Activated CD8-positive, alpha-beta memory T cell treated with anti-CD3 and anti-CD28 coated beads, Interleukin-2, amount 50 U/mL, for 48 hours (primary cell): ENCODE results near the gene GRAP2.

Source experiments
- DNase-seq: peaks from one replicate; pipeline ENCODE4 v3.0.0-alpha.2; 2020

The GRAP2 gene

DNA sequence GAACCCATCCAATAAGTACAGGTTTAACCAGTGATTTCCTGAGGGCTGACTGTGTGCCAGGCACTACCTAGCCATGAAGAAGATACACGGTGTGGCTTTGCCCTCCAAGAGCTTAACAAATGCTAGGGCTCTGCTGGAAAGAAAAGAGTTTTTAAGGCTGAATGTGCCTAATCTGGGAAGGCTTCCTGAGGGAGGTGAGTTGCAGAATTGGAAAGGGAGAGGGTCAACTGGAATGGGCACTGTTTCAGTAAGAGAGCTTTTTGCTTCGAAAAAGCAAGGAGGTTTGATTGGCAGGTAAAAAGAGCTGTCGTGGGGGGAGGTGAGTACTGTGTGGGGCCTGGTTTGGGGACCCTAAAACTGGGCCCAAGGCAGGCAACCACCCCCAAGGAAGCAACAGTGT, 96.5 kb downstream of the GRAP2 start:
- no peak for DNase-seq

DNA sequence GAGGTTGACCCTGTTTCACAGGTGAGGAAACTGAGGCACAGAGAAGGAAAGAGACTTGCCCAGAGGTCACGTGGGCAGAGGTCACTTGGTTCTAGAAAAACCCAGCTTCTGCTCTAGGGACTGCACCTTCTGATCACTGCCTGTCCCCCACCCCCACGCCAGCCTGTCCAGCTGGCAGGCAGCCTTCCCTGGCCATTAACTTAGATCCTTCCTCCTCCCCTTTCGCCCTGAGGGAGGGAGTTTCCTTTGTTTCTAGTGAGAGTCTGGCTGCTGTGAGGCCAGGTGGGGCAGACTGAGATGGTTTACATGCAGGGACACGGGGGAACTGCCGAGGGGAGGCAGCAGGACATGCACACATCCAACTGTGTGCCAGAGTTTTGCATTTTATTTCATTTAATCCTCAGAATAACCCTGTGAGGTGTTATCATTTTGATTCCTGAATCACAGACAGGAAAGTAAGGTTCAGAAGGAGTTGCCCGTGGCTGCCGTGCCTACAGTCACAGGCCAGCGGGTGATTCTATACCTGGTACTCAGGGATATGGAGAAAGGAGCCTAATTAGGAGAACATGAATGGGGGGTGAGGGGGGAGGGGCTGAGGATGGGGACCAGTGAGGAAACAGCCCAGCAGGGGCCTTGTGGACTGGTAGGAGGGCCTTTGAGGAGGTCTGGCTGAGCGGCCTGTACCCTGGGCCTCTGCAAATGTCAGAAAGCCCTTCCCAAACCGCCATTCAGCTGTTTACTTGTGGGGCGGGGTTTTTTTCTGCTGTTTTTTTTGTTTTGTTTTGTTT, 97.2 kb downstream of the GRAP2 start:
- no peak for DNase-seq

DNA sequence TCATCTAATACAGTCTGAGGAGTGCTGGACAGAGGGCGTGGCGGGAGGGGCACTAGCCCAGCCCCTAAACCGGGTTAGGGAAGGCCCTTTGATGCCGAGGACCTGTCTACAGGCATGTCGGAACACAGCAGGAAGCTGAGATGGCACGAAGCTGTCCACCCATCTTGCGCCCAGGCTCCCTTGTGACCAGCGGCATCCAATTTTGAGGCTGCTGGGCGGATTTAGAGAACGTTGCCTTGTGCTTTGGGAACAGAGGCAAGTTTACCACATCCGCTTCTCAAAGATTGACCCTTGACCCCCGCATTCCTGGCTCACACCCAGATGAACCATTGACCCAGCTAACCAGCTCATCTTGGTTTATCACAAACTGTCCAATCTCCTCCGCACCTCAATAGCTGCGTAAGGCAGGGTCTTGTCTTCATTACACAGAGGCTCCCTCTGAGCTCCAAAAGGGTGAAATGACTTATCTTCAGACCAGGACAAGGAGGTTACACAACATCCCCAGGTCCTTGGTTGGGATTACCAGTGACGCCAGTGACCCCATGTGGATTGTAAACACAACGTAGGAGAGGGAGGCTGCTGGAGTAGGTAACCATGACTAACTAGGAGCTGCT, 98.4 kb downstream of the GRAP2 start:
- no peak for DNase-seq

DNA sequence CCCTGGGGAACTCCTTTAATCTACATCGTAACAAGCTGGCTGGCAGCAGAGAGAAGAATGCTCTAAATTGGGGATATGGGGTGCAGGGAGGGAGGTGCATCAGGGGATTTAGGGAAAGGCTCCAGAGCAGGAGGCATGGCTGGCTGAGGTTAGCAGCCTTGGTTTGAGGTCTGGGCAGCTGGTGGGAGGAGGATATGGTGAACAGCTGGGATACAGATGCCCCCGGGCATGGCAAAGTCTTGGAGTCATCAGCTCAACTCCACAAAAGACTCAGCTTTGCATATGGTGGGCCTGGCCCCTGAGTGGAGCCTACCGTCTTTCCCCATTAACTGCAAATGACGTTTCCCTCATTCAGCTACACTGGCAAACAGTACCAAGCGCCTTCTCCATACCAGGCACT, 99.3 kb downstream of the GRAP2 start:
- no peak for DNase-seq

DNA sequence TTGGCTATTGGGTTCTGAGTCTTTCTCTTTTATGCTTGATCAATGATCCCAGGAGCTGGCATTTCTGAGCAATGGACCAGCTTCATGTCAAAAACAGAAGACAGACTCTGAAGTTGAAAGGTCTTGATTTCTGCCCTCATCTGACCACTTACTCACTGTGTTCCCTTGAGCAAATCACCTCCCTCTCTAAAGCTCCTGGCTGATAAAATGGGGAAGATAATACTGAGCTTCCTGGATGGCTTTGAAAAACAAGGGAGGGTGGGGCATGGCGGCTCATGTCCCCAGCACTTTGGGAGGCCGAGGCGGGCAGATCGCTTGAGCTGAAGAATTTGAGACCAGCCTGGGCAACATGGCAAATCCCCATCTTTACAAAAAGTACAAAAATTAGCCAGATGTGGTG, 100.2 kb downstream of the GRAP2 start:
- no peak for DNase-seq

DNA sequence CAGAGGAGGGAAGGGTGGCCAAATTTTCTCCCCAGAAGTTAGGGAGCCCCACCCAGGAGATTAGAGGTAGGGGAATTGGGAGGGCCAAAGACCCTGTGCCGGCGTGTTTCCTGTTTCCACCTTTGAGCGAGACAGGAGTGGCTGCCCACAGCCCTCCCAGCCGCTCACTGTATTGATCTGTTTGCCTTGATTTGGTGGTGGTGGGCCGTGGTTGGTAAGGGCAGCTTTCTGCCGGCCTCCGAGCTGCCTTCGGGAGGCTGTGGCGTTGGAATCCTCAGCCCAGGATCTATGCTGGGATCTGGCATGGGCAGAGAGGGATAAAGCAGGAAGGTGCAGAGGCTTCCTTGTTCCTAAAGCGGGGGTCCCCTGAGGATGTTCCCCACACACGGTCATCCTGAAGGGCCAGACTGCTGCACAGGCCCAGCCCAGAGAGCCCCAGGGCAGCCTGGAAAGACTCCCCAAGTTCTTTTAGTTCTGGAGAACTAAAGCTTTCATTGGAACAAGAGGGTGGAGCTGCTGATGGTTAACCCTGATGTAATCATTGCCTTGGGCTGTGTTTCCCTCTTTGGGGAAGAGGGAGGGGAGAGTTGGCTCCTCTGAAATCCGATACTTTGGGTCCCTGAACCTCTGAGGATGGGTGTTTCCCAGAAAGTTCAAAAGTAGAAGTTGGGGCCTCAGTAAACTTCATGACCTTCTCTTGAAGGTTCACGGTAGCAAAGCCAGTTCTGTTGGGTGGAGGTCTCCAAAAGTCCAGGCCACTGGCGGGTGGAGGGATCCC, 101.1 kb downstream of the GRAP2 start:
- no peak for DNase-seq

DNA sequence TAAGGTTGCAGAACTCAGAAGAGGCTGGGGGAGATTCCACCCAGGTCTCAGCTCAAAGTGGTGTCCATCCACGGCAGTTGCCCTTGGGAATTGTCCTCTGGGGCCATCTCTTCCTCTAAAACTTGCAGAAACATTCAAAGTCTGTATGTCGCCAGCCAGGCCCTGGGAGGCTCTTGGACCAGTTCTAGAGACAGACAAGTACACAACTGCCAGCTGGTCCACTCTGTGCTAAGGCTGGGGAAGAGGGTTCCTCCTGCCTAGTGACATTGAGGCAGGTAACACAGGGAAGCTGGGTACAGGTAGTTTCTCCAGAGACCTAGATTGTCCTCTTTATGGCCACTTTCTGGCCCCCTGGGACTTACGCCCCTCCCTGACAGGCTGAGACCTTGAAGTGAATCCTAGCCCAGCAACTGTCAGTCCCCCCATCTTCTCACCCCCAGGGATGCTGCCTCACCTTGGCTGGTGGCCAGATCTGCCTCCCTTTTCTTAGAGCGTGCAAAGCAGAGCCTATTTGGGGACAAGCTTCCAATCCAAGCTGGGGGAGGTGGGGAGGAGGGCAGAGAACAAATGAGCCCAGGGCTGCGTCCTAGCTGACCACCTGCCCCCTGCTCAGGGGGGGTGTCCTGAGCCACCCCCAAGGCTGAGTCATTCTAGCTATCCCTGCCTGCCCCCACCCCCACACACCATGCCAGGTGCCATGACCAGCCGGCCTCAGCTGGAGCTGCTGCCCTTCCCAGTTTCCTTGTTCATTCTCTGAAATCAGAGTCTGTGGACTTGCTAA, 102.2 kb downstream of the GRAP2 start:
- DNase-seq = no peak

DNA sequence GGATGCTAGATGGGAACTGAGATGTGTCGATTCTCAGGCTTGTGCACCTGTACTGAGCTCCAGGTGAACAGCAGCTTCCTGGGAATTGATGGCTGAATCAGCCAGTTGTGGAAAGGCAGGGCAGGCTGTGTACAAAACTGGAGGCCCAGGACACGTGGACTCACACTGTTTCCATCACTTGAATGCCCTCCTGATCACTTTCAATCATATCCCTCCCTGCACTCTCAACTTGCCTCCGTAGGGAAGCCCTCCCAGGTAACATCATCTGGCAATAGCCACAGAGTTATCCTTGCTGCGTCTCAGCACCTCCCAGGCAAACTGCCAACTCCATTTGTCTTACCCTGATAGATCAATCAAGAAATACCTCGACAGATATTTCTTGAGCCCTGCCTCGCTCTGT, 104.0 kb downstream of the GRAP2 start:
- no peak for DNase-seq

DNA sequence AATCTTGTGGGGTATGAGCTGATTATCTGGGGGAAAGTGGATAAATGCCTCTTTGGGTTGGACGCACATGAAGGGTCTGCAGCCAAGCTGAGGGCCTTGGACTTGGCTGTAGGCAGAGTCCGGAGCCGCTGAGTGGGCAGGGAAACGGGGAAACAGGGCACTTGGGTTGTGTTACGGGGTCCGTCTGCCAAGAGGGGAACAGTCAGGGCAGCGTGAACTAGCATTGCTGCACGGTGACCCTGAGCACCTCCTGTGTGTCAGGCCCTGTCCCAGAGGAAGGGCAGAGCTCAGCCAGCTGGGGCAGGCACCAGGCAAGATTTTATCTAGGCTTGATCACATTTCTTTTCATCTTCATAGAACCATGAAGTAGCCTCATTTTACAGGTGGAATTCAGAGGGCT, 105.8 kb downstream of the GRAP2 start:
- no peak for DNase-seq

DNA sequence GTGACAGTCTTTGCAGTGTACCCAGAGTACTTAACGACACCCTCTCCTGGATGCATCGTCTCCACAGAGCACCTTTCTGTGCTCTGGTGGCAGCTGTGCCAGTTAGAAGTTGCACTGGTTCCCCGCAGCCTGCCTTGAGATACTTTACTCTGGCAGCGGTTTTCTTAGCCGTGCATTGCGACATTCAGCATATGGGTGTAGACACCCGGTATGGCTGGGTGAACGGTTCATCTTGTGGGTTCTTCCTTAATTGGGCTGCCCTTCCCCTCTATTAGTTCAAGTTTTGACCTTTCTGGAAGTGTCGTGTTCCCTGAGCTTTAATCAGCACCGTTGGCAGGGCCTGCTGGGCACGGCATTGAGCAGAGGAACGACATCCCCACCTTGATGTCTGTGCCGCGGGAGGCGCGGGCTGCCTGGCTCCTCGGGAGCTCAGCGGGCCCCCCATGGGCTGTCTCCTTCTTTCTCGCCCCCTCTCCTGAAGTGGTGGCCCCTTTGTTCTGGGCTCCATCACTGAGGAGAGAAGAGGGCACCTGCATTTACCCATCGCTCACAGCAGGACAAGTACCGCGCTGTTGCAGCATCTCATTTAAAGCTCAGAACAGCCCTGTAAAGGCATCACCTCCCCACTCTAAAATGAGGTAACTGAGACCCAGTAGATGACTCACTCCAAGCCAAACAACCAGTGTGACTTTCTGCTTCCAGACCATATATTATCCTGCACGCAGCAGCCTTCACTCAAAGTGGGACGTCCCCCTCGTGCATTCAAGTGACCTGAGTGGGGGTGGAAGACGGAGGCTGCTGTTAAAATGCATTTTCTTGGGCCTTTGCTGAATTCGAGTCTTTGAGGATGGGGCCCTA, 107.2 kb downstream of the GRAP2 start:
- DNase-seq = no peak

DNA sequence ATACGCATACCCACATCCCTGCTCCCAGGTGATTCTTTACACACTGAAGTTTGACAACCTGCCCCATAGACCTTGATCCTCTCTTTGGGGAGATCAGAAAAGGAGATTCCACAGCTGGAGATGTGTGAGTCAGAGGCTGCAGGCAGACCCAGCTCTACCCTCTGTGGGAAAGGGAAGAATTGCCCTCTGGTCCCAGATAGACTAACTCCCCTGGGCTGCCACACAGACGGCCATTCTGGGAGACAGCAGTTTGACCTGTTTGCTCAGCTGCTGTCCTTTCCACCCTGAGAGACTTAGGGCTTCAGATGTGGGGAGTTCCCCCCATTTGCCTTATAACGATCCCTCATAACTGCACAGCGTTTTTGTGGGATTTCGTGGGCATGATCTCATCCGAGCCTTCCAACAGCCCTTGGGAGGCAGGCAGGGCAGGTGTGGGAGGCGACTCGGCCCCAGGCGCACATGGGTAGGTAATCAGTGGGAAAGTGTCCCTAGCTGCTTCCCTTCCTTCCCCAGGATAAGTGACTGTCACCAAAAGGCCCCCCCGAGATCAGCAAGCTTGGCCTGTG, 107.9 kb downstream of the GRAP2 start:
- no peak for DNase-seq

DNA sequence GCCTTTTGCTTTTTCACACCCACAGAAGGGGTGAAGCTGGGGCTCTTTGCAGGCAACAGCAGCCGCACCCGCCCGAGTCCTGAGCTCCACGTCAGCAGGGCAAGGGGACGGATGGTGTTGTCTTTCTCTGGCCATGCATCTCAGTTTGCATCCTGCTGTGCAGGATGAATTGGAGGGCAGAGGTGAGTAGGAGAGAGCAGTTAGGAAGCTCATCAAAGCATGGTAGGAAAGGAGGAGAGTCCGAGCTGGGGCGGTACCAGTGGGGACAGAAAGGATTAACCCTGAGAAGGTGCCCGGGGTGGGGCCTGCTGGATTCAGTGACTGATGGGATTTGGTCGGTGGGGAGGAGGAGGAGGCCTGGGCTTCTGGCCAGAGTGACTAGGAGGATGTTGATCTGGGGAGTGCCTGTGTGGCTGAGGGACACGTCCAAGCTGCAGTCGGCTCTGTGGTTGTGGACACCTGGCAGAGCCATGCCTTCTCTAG, 108.4 kb downstream of the GRAP2 start:
- no peak for DNase-seq

DNA sequence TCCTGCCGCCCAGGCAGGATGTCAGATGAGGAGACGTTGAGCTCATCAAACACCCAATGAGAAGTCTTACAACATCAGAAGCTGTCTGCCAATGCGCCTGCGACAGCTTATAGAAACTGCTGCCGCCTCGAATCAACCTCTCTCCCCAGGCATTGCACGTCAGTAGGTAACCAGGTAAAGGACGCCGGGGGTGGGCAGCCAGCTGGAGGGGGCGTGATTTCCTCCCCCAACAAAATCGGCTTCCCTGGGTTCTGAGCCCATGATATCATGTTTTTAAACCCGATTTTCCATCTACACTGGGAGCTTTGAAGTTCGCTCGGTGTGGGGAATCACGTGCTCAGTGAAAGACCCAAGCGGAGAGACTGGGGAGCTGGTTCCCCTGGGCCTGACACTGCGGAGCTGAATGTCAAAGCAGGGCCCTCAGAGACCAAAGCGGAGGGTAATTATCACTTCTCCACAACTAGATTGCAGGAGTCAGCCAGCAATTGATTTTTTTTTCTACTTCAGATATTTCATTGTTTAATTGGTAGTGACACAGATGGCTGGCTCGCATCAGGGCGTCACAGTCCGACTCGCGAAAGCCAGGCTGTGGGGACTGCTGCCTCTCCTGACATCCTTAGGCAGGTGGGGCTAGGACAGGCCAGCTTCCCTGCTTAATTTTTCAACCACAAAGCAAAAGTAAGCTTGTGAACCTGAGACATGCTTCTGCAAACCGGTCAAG, 109.2 kb downstream of the GRAP2 start:
- no peak for DNase-seq

DNA sequence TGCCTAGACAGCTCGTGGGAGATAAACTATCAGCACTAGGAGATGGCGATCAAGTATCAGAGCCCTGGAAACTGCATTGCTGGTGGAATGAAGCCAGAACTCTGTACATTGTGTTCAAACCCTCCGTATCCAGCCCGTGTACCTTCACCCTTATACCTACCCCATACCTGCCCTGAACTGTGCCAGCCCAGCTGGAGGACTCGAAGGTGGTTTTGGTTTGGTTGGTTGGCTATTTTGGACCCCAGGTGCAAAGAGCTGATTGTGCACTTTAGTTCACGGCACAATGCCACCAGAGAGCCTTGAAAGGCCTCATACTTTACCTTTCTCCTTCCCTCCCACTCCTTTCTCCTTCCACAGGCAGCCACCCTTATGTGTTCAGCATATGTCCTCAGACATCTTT, 109.9 kb downstream of the GRAP2 start:
- DNase-seq = no peak

DNA sequence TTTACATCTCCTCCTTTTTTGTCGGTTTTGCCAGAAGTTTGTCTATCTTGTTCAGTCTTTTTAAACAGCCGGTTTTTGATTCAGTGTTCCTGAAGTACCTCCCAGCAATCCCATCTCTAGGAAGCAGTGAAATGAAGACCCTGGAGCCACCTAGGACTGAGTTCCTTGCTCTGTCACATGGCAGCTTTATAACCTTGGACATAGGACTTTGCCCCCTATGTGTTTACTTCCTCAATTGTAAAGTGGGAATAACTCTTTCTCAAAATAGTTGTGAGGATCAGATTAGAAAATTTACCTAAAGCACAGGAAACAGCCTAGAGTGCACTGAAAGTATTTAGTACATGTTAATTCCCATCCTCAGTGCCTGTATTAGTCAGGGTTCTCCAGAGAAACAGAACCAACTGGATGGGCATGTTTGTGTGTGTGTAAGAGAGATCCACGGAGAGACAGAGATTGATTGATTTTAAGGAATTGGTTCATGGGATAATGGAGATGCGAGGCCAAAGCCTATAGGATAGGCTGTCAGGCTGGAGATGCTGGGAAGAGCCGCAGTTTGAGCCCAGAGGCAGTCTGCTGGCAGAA, 113.9 kb downstream of the GRAP2 start:
- no peak for DNase-seq

DNA sequence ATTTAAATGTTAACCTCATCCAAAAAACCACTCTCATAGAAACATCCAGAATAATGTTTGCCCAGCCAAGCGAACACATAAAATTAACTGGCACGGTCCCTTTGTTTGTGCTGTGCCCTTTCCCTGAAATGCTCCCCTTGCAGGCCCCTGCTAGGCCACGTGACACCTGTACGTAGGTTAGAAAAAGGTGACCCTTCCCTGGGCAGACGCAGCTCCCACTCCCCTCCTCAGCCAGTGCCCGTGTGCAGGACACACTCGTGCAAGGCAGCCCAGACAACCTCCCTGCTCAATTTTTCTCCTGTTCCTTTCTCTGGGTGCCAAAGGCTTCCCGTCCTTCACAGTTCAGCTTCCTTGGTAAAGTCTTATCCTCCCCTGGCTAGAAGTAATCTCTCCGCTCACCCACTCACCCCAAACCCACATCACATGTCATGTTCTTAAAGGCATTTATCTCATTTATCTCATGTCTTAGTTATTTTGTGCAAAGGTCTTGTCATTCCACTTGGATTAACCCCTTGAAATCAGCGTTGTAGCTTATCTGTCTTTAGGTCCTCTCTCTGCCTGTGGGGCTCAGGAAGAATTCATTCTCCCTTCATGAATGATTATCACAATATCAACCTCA, 114.6 kb downstream of the GRAP2 start:
- DNase-seq = no peak

DNA sequence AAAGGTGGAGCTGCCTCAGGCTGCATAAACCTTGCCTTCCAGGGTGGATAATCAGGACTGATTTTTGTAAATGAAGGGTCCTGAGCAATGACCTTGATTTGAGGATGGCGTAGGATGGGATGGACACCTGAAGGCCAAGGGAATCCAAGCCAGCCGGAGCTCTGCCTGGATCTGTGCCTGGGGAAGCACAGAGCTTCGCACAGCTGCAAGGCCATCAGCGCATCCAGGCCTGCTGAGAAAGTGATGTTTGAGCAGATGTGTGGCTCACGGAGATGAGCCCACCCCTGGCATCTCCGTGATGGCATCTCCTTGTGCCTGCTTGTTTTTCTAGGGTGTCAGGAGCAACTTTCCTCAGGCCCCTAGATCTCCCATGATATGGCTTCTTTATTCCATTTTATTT, 117.2 kb downstream of the GRAP2 start:
- DNase-seq = no peak

DNA sequence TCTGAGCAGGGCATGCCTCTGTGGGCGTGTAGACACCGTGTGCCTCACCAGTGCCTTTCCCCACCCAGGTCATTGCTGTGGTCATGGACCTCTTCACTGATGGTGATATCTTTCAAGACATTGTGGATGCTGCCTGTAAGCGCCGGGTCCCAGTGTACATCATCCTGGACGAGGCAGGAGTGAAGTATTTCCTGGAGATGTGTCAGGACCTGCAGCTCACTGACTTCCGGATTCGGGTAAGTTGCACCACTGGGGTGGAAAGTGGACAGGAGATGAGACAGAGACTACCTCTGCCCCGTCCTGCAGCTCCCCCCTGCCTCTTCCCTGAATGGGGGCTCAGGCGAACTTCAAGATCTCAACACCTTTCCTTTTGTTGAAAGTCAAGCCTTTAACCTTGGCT, 118.2 kb downstream of the GRAP2 start:
- DNase-seq = no peak

DNA sequence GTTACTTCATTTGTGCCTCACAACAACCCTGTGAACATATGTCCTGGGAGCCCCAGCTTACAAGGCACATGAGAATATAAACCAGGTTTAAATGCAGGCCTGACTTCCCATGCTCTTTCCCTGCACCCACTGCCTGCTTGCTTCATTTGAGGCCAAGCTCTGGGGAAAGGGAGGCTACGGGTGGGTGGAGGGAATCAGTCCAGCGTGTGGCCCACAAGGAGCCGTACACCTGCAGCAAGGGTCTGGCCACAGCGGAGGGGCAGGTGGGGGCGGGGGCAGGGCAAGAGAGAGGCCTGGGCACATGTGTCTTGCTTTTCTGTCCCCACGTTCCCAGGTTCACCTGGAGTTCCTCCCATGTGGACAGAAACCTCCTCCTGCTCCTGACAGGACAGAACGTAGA, 120.1 kb downstream of the GRAP2 start:
- no peak for DNase-seq

DNA sequence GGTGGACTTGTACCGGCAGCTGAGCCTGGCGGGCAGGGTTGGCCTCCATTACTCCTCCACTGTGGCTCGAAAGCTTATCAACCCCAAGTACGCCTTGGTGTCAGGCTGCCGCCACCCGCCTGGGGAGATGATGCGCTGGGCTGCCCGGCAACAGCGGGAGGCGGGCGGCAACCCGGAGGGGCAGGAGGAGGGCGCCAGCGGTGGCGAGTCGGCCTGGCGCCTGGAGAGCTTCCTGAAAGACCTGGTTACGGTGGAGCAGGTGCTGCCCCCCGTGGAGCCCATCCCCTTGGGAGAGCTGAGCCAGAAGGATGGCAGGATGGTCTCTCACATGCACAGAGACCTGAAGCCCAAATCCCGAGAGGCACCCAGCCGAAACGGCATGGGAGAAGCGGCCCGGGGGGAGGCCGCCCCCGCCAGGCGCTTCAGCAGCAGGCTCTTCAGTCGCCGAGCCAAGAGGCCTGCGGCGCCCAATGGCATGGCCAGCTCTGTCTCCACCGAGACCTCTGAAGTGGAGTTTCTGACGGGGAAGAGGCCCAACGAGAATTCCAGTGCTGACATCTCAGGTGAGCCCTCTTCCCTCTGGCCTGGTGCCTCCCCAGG, 120.6 kb downstream of the GRAP2 start:
- DNase-seq = no peak
